Fibroblast of mammary gland (primary cell): Measurements from ENCODE around the gene TRIM24.

ENCODE experiments used
- DNase-seq: peaks from one replicate; pipeline ENCODE4 v3.0.0-alpha.2; 2010; ENCODE audit warnings: low read depth
- H3K4me3 ChIP-seq: 2 replicates; pipeline ENCODE4 v1.5.1; 2011; ENCODE audit warnings: low read depth, mild to moderate bottlenecking, low read length, moderate library complexity; ENCODE audit not compliant: control insufficient read depth
- TF ChIP-seq, protein P1 (sequence below): conservative IDR thresholded peaks from 2 replicates; pipeline ENCODE4 v1.5.1; 2011; ENCODE audit warnings: low read depth, low read length, inconsistent platforms; ENCODE audit not compliant: control insufficient read depth, insufficient read depth

The TRIM24 gene

GRCh38 chr7:138568655-138569054, 108.6 kb downstream of the TRIM24 start:
- DNase-seq, result no peak
- no peak overlapping the region for H3K4me3 ChIP-seq
- TF ChIP-seq, protein P1, sequence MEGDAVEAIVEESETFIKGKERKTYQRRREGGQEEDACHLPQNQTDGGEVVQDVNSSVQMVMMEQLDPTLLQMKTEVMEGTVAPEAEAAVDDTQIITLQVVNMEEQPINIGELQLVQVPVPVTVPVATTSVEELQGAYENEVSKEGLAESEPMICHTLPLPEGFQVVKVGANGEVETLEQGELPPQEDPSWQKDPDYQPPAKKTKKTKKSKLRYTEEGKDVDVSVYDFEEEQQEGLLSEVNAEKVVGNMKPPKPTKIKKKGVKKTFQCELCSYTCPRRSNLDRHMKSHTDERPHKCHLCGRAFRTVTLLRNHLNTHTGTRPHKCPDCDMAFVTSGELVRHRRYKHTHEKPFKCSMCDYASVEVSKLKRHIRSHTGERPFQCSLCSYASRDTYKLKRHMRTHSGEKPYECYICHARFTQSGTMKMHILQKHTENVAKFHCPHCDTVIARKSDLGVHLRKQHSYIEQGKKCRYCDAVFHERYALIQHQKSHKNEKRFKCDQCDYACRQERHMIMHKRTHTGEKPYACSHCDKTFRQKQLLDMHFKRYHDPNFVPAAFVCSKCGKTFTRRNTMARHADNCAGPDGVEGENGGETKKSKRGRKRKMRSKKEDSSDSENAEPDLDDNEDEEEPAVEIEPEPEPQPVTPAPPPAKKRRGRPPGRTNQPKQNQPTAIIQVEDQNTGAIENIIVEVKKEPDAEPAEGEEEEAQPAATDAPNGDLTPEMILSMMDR, result no peak

GRCh38 chr7:138569418-138569817, 109.4 kb downstream of the TRIM24 start:
- TF ChIP-seq, protein P1, result no peak
- no peak overlapping the region for H3K4me3 ChIP-seq
- DNase-seq, result no peak

GRCh38 chr7:138570715-138571114, 110.7 kb downstream of the TRIM24 start:
- TF ChIP-seq, protein P1, result no peak
- H3K4me3 ChIP-seq, result no peak overlapping the region
- no peak for DNase-seq

GRCh38 chr7:138573741-138574140, 113.7 kb downstream of the TRIM24 start:
- TF ChIP-seq, protein P1, result no peak
- no peak overlapping the region for H3K4me3 ChIP-seq
- no peak for DNase-seq

- no peak overlapping the region for H3K4me3 ChIP-seq
- DNase-seq, result no peak
- TF ChIP-seq, protein P1, result no peak
These were observed 115.9 kb downstream of the TRIM24 start for GRCh38 chr7:138575897-138576428.

- no peak overlapping the region for H3K4me3 ChIP-seq
- TF ChIP-seq, protein P1, result no peak
- DNase-seq, result no peak
These were observed 119.1 kb downstream of the TRIM24 start for GRCh38 chr7:138579136-138579535.

DNA sequence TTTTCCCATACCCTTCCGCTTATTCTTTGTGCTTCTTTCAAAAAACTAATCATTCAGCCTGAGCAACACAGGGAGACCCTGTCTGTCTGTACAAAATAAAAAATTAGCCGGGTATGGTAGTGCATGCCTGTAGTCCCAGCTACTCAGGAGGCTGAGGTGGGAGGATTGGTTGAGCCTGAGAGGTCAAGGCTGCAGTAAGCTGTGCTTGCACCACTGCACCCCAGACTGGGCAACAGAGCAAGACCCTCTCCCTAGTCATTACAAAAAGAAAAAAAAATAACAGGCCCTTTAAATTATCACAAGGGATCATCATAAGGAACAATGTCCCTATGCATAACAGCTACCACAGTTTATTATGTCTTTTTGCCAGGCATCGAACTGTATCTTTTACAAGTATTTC, 119.6 kb downstream of the TRIM24 start:
- DNase-seq, result no peak
- TF ChIP-seq, protein P1, result no peak
- no peak overlapping the region for H3K4me3 ChIP-seq
